HG02840 (cell line): ENCODE measurements around the gene PKD2.
"Not testable (repeated sequence)": the region's sequence is repeated elsewhere in the genome, so short reads cannot be mapped to it uniquely, and the experiment has no call there.

Source experiments
- ATAC-seq: cut with Tn5 transposase; IDR thresholded peaks from one replicate; pipeline ENCODE4 v1.9.1; 2021; ENCODE audit warnings: mild to moderate bottlenecking, moderate library complexity, moderate number of reproducible peaks; ENCODE audit not compliant: unreplicated experiment, low FRiP score

PKD2 gene

DNA sequence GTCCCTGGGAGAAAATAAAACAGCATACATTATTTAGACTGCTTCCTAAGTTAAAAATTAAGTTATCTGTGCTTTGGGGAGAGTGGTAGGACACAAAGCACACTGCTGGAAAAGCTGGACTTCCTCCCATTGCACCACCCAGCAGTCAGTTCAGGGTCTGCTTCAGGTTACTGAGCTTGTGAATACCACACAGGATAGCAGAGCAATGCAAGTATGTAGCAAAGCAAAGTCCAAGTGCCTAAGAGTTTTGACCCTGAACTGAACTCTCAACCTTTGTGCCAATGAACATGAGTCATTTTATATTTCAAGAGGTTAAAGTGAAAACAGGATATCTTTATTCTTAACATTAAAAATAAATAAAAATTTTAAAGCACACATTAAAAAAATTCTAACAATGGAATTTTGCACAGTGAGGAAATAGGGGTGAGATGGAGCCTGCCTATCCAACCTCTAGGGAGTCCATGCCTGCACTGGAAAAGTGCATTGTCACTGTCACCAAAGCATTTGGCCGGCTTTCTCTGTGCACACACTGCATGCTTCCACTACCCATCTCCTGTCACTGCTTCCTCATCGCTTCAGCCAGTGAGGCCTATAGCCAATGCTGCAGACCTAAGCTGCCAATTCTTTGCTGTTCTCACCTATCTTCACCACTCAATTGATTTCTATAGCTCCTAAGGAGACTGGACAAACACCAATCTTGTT is 100.1 kb downstream of the PKD2 start:
- no peak for ATAC-seq

DNA sequence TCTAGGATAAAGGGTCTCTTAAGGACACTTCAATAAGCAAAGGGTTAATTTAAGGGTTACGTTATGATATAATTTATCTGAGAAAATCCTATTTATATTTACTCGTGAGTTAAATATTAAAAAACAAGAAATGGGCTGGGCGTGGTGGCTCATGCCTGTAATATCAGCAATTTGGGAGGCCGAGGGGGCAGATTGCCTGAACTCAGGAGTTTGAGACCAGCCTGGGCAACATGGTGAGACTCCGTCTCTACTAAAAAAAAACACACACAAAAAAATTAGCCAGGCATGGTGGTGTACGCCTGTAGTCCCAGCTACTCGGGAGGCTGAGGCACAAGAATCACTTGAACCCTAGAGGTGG is 100.7 kb downstream of the PKD2 start:
- not testable (repeated sequence) for ATAC-seq

DNA sequence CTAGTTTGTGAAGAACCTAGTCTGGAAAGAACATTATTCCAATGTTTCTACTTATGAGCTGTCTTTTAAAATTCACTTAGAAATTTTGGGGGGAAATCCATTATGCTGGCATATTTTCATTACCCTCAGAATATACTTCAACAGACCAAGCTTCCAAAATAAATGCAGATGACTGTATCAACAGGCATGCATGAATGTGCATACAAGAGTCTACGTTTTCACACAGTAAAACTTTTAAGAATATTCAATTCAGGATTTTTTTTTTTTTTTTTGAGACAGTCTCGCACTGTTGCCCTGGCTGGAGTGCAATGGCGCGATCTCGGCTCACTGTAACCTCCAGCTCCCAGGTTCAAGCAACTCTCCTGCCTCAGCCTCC is 101.3 kb downstream of the PKD2 start:
- no peak for ATAC-seq

DNA sequence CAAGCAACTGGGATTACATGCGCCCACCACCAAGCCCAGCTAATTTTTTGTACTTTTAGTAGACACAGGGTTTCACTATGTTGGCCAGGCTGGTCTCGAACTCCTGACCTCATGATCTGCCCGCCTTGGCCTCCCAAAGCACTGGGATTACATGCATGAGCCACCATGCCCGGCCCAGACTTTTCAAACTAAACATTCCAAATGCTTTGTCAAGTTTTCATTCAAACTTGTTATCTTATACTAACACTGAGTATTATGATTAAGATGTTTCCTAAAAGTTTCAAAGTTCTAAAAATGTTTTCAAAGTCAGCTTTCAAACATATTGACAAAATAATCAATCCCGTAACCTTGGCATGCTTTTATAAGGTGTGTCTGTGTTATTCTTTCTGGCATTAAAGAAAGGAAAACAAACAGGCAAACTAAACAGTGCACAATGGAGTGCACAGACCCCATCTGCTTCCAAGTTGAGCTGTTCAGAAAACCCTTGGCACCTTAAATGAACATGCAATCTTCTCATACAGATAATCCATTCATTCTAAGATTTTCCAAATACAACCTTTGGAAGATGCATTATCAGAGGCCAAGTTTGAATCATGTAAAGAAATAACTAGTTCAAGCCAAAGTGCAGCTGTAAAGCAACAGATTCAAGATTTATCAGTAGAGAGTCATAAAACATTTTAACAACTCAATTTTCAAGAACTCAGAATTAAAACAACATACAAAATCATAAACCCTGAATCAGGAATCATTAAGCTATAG is 101.9 kb downstream of the PKD2 start:
- no peak for ATAC-seq

GRCh38 chr4:88110826-88111225 is 103.4 kb downstream of the PKD2 start:
- no peak for ATAC-seq

DNA sequence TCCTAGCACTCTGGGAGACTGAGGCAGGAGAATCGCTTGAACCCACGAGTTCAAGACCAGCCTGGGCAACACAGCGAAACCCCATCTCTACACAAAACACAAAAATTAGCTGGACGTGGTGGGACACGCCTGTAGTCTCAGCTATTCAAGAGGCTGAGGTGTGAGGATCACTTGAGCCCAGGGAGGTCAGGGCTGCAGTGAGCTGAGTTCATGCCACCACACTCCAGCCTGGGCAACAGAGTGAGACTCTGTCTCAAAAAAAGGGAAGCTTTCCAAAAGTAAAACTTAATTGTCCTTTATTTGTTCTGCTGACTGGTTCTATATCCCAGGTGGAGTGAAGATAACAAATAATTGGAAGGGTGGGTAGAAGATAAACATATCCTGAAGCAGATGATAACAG is 105.4 kb downstream of the PKD2 start:
- no peak for ATAC-seq

DNA sequence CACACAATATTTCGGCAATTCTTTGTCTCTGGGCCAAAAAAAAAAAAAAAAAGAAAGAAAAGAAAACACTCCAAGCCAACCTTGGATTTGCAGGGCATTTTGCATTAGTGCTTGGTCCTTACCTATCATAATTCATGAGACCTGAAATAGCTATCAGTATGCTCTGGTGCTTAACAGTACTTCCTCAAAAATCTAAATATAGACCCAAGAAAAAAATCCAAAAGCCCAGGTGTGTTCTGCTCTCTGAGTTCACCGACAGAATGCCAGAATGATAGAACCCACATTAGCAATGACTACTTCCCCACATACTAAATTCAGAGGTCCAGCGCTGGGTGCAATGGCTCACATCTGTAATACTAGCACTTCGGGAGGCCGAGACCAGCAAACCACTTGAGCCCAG is 108.2 kb downstream of the PKD2 start:
- ATAC-seq = no peak

GRCh38 chr4:88119943-88120342 is 112.5 kb downstream of the PKD2 start:
- no peak for ATAC-seq

- ATAC-seq = not testable (repeated sequence)
These were observed 114.8 kb downstream of the PKD2 start for GRCh38 chr4:88122260-88122659.
